Suppressor macrophage treated with lipopolysaccharide for 4 hours (primary cell): ENCODE results near the gene PCDHA4.

Source experiments
- DNase-seq: peaks from one replicate; pipeline ENCODE4 v3.0.0-alpha.2; 2020

Gene PCDHA4

DNA sequence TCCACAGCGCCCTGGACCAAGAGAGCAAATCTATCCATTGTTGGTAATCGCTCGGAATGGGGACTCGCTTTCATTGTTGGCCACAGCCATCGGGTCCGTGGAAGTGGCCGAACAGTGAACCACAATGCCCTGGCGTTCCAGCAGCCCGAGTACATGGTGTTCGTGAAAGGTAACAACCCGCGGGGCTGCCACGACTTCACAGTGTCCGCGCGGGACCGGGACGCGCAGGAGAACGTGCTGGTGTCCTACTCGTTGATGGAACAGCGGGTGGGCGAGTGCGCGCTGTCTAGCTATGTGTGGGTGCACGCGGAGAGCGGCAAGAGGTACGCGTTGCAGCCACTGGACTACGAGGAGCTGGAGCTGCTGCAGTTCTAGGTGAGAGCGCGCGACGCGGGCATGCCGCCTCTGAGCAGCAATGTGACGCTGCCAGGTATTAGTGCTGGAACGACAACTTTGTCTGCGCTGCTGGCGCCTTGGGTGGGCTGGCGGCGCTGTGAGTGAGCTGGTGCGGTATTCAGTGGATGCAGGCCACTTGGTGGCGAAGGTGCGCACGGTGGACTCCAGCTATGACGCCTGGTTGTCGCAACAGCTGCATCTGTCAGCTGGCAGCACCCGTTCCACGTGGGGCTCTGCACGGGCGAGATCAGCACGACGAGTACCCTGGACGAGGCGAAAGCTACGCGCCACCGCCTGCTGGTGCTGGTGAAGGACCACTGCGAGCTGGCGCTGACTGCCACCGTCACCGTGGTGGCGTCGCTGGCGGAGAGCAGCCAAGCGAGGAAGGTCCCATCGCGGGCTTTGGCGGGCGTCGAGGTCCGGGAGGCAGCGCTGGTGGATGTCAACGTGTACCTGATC is 55.8 kb downstream of the PCDHA4 start:
- no peak for DNase-seq
